A549 (cell line): ENCODE results near the gene PITPNC1.

ENCODE experiments used
- CEBPB ChIP-seq, 2 experiments: fragments of >200 bp in 1 of 2; sonication (Bioruptor Twin) in 1 of 2; formaldehyde crosslinking in 1 of 2; IDR thresholded peaks; 2 replicates each; pipeline ENCODE4 v1.6.1; 2012 to 2016
- FOSL2 ChIP-seq, 2 experiments: fragments of 450-650 bp in 1 of 2; fragments of >200 bp in 1 of 2; sonication (Bioruptor Twin) in 1 of 2; formaldehyde crosslinking; IDR thresholded peaks; 2 replicates each; pipeline versions ENCODE4 v1.5.0 to v1.6.1; 2016 to 2020; ENCODE audit warnings: mild to moderate bottlenecking in 1 of 2, moderate library complexity in 1 of 2
- NFE2L2 ChIP-seq: fragments of 150-350 bp; conservative IDR thresholded peaks from 2 replicates; pipeline ENCODE4 v1.6.1; 2014; ENCODE audit warnings: low read length
- POLR2A ChIP-seq: IDR thresholded peaks from 2 replicates; pipeline ENCODE4 v1.6.1; 2012; ENCODE audit warnings: mild to moderate bottlenecking, low read length
- RFX5 ChIP-seq: fragments of 450-650 bp; IDR thresholded peaks from 2 replicates; pipeline ENCODE4 v1.7.1; 2014; ENCODE audit warnings: antibody characterized with exemption, mild to moderate bottlenecking, moderate library complexity
- SMC3 ChIP-seq: fragments of >200 bp; sonication (Bioruptor Twin); formaldehyde crosslinking; IDR thresholded peaks from 3 replicates; pipeline ENCODE4 v1.6.1; 2018; ENCODE audit warnings: inconsistent platforms
- SREBF2 ChIP-seq: fragments of 450-650 bp; IDR thresholded peaks from 2 replicates; pipeline ENCODE4 v1.6.1; 2014; ENCODE audit warnings: mild to moderate bottlenecking, moderate library complexity
- TF ChIP-seq, protein P1 (sequence below): fragments of >200 bp; sonication (Bioruptor Twin); formaldehyde crosslinking; IDR thresholded peaks from 3 replicates; pipeline ENCODE4 v1.5.1; 2016
- TF ChIP-seq, protein P2 (sequence below): fragments of >200 bp; sonication (Bioruptor Twin); formaldehyde crosslinking; IDR thresholded peaks from 3 replicates; pipeline ENCODE4 v1.6.1; 2016
- TF ChIP-seq, protein P3 (sequence below): IDR thresholded peaks from 2 replicates; pipeline ENCODE4 v1.6.1; 2012

DNA sequence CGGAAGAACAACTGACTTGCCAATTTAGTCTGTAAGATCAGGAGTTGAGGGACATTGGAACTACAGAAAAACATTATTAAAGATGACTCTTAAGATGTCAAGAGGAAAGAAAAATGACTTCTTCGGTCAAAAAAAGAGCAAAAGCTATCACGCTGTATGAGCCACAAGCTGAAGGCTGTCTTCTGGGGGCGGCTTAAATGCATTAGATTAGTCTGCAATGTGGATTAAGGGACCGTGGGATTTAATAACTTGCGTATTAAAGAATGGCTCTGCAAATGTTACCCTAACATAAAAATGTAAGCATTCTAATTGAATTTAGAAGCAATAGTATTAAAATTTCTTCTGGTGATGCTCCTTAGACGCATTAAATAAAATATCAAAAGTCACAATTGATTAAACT lies 108.6 kb downstream of the PITPNC1 start:
- no peak for TF ChIP-seq RFX5
- no peak for TF ChIP-seq POLR2A
- TF ChIP-seq, protein P1, sequence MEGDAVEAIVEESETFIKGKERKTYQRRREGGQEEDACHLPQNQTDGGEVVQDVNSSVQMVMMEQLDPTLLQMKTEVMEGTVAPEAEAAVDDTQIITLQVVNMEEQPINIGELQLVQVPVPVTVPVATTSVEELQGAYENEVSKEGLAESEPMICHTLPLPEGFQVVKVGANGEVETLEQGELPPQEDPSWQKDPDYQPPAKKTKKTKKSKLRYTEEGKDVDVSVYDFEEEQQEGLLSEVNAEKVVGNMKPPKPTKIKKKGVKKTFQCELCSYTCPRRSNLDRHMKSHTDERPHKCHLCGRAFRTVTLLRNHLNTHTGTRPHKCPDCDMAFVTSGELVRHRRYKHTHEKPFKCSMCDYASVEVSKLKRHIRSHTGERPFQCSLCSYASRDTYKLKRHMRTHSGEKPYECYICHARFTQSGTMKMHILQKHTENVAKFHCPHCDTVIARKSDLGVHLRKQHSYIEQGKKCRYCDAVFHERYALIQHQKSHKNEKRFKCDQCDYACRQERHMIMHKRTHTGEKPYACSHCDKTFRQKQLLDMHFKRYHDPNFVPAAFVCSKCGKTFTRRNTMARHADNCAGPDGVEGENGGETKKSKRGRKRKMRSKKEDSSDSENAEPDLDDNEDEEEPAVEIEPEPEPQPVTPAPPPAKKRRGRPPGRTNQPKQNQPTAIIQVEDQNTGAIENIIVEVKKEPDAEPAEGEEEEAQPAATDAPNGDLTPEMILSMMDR: no peak
- no peak for TF ChIP-seq SREBF2
- no peak for TF ChIP-seq FOSL2 (IDR thresholded peaks at IDR 0.05)
- no peak for TF ChIP-seq FOSL2 (CRISPR knock-in tag; IDR thresholded peaks at IDR 0.05)
- TF ChIP-seq, protein P2, sequence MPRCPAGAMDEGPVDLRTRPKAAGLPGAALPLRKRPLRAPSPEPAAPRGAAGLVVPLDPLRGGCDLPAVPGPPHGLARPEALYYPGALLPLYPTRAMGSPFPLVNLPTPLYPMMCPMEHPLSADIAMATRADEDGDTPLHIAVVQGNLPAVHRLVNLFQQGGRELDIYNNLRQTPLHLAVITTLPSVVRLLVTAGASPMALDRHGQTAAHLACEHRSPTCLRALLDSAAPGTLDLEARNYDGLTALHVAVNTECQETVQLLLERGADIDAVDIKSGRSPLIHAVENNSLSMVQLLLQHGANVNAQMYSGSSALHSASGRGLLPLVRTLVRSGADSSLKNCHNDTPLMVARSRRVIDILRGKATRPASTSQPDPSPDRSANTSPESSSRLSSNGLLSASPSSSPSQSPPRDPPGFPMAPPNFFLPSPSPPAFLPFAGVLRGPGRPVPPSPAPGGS: no peak
- TF ChIP-seq, protein P3, sequence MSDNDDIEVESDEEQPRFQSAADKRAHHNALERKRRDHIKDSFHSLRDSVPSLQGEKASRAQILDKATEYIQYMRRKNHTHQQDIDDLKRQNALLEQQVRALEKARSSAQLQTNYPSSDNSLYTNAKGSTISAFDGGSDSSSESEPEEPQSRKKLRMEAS: no peak
- no peak for TF ChIP-seq NFE2L2
- TF ChIP-seq SMC3: no peak
- TF ChIP-seq CEBPB (IDR thresholded peaks at IDR 0.05): no peak
